ENCODE measurements around the gene TMEM120B.
A peak's percentile ranks its signal among the peaks of the same experiment; 100 is the strongest.

Gene TMEM120B

GRCh38 chr12:121806009-121806545, 93.5 kb downstream of the TMEM120B start:
- no peak for DNase-seq

- no peak for DNase-seq
Measured at GRCh38 chr12:121806546-121807423, 94.2 kb downstream of the TMEM120B start.

GRCh38 chr12:121807642-121808347, 95.2 kb downstream of the TMEM120B start:
- DNase-seq, result no peak

- DNase-seq, result no peak
Measured at GRCh38 chr12:121808623-121809022, 96.1 kb downstream of the TMEM120B start.

GRCh38 chr12:121809712-121810116, 97.2 kb downstream of the TMEM120B start:
- DNase-seq, result no peak

GRCh38 chr12:121810234-121810817, 97.8 kb downstream of the TMEM120B start:
- DNase-seq, result no peak

- no peak for DNase-seq
Measured at GRCh38 chr12:121810833-121811433, 98.4 kb downstream of the TMEM120B start.

- DNase-seq, result peak; percentile 72
Measured at GRCh38 chr12:121811434-121812319, 99.1 kb downstream of the TMEM120B start.

- peak; percentile 84 for DNase-seq
Measured at GRCh38 chr12:121812320-121812871, 99.8 kb downstream of the TMEM120B start.

GRCh38 chr12:121812921-121813896, 100.7 kb downstream of the TMEM120B start:
- DNase-seq, result no peak

- no peak for DNase-seq
Measured at GRCh38 chr12:121813951-121814350, 101.4 kb downstream of the TMEM120B start.

GRCh38 chr12:121814429-121815119, 102.0 kb downstream of the TMEM120B start:
- no peak for DNase-seq

GRCh38 chr12:121815263-121815662, 102.7 kb downstream of the TMEM120B start:
- no peak for DNase-seq

GRCh38 chr12:121816925-121817647, 104.5 kb downstream of the TMEM120B start:
- no peak for DNase-seq

GRCh38 chr12:121817648-121818043, 105.1 kb downstream of the TMEM120B start:
- DNase-seq, result no peak

GRCh38 chr12:121819212-121819949, 106.8 kb downstream of the TMEM120B start:
- DNase-seq, result no peak

GRCh38 chr12:121820056-121820455, 107.5 kb downstream of the TMEM120B start:
- DNase-seq, result no peak

- no peak for DNase-seq
Measured at GRCh38 chr12:121822393-121823100, 110.0 kb downstream of the TMEM120B start.
